ENCODE measurements around the gene ARHGEF7.

The ARHGEF7 gene

GRCh38 chr13:111241006-111241755 lies 126.1 kb downstream of the ARHGEF7 start:
- no peak for TF ChIP-seq CTCF (IDR thresholded peaks at IDR 0.05)
- DNase-seq (ENCODE audit: low spot score): peak; percentile 62
- no peak overlapping the region for H3K4me3 ChIP-seq
- peak overlapping the region in 1 of 2 donors; percentile 23 for H3K27ac ChIP-seq

- no peak for TF ChIP-seq CTCF (IDR thresholded peaks at IDR 0.05)
- Histone ChIP-seq H3K4me3 (no peak overlapping the region), H3K27ac (no peak overlapping the region)
- no peak for DNase-seq (ENCODE audit: low spot score)
Measured at GRCh38 chr13:111241862-111242261, 126.8 kb downstream of the ARHGEF7 start.

GRCh38 chr13:111242585-111242984 lies 127.5 kb downstream of the ARHGEF7 start:
- peak; percentile 11 for DNase-seq (ENCODE audit: low spot score)
- no peak overlapping the region for H3K27ac ChIP-seq
- H3K4me3 ChIP-seq: no peak overlapping the region
- no peak for TF ChIP-seq CTCF (IDR thresholded peaks at IDR 0.05)

GRCh38 chr13:111243981-111244380 lies 128.9 kb downstream of the ARHGEF7 start:
- no peak for DNase-seq (ENCODE audit: low spot score)
- TF ChIP-seq CTCF (IDR thresholded peaks at IDR 0.05): no peak
- Histone ChIP-seq H3K4me3 (no peak overlapping the region), H3K27ac (no peak overlapping the region)

GRCh38 chr13:111245576-111246384 lies 130.7 kb downstream of the ARHGEF7 start:
- DNase-seq (ENCODE audit: low spot score): no peak
- no peak for TF ChIP-seq CTCF (IDR thresholded peaks at IDR 0.05)

GRCh38 chr13:111247552-111247951 lies 132.4 kb downstream of the ARHGEF7 start:
- DNase-seq (ENCODE audit: low spot score): no peak
- H3K4me3 ChIP-seq: no peak overlapping the region
- H3K27ac ChIP-seq: no peak overlapping the region
- TF ChIP-seq CTCF (IDR thresholded peaks at IDR 0.05): no peak

More at GRCh38 chr13:111245576-111246384, 130.7 kb downstream of the ARHGEF7 start:
- Histone ChIP-seq H3K4me3 (no peak overlapping the region), H3K27ac (no peak overlapping the region)
